Activated CD4-positive, alpha-beta T cell treated with anti-CD3 and anti-CD28 coated beads for 36 hours (primary cell): ENCODE data around the gene TMEM121. TPM values are rescaled to one million over a fixed set of nuclear protein-coding genes. Genes with fewer than 3 reads are reported as not detected.
"Not testable (repeated sequence)": the region's sequence is repeated elsewhere in the genome, so short reads cannot be mapped to it uniquely, and the experiment has no call there.

Experiments used
- ATAC-seq: fragments of 200-7000 bp; cut with Tn5 transposase; one replicate; pipeline ENCODE4 v1.10.0; 2021; ENCODE audit warnings: mild to moderate bottlenecking, moderate library complexity
- CTCF ChIA-PET: fragments of 350-600 bp; sonication (Branson Sonifier 250); formaldehyde crosslinking; loops from one replicate; lab custom pipeline; 2021; ENCODE audit warnings: antibody characterized with exemption; lab: Charles Lee
- POLR2A ChIA-PET: fragments of 350-600 bp; sonication (Branson Sonifier 250); formaldehyde crosslinking; loops from one replicate; lab custom pipeline; 2021; ENCODE audit warnings: antibody characterized with exemption, inconsistent platforms; lab: Charles Lee
- DNase-seq: peaks from one replicate; pipeline ENCODE4 v3.0.0-alpha.2; 2020
- H3K27ac Mint-ChIP-seq: one replicate; pipeline ENCODE4 v1.8.0; 2021; ENCODE audit warnings: mixed read lengths
- H3K27me3 Mint-ChIP-seq: one replicate; pipeline ENCODE4 v1.8.0; 2021; ENCODE audit warnings: mixed read lengths
- H3K36me3 Mint-ChIP-seq: one replicate; pipeline ENCODE4 v1.8.0; 2021; ENCODE audit warnings: low read depth, mixed read lengths
- H3K4me1 Mint-ChIP-seq: one replicate; pipeline ENCODE4 v1.8.0; 2021; ENCODE audit warnings: mixed read lengths
- H3K4me3 Mint-ChIP-seq: one replicate; pipeline ENCODE4 v1.8.0; 2021; ENCODE audit warnings: mild to moderate bottlenecking, moderate library complexity, mixed read lengths
- H3K9me3 Mint-ChIP-seq: one replicate; pipeline ENCODE4 v1.8.0; 2021; ENCODE audit warnings: low read depth, mixed read lengths
- intact Hi-C, 2 experiments: fragments of 100-400 bp; cut with DNase I in 1 of 2; cut with micrococcal nuclease in 1 of 2; formaldehyde crosslinking; loops; one replicate each; pipeline versions ENCODE4 v1.14.2 to v1.15.1; 2022 to 2024; cut with DNase I, micrococcal nuclease
- total RNA-seq, 2 experiments: library from RNA; stranded (reverse); gene quantifications; one replicate each; pipeline ENCODE4 v1.2.3, GENCODE V29; 2021

The TMEM121 gene
- total RNA-seq, 2 experiments from 2014 or later = 7.2 to 9.2 TPM

- H3K36me3 Mint-ChIP-seq, CTCF ChIA-PET, ATAC-seq, H3K4me1 Mint-ChIP-seq, POLR2A ChIA-PET, H3K27ac Mint-ChIP-seq, intact Hi-C loops, H3K4me3 Mint-ChIP-seq, DNase-seq, H3K27me3 Mint-ChIP-seq: not testable (repeated sequence)
- peaks cover 11% of the 10 kb centered on the region for H3K9me3 Mint-ChIP-seq
These were observed 39.0 kb downstream of the TMEM121 start for GRCh38 chr14:105565185-105565919.

- H3K27me3 Mint-ChIP-seq, H3K36me3 Mint-ChIP-seq, H3K27ac Mint-ChIP-seq, DNase-seq, CTCF ChIA-PET, ATAC-seq, POLR2A ChIA-PET, intact Hi-C loops, H3K4me3 Mint-ChIP-seq, H3K4me1 Mint-ChIP-seq: not testable (repeated sequence)
- peaks cover 16% of the 10 kb centered on the region for H3K9me3 Mint-ChIP-seq
These were observed 40.1 kb downstream of the TMEM121 start for GRCh38 chr14:105566248-105567163.

GRCh38 chr14:105567164-105568103 is 41.1 kb downstream of the TMEM121 start:
- H3K4me3 Mint-ChIP-seq, POLR2A ChIA-PET, DNase-seq, H3K4me1 Mint-ChIP-seq, ATAC-seq, H3K36me3 Mint-ChIP-seq, H3K27ac Mint-ChIP-seq, H3K27me3 Mint-ChIP-seq, CTCF ChIA-PET: not testable (repeated sequence)
- H3K9me3 Mint-ChIP-seq = peaks cover 16% of the 10 kb centered on the region
- intact Hi-C loops = loop anchor here in 1 of 2 experiments (2.0 kb wide), 1 partner anchor 121 kb away; no protein-coding TSS in a partner anchor

GRCh38 chr14:105568140-105568843 is 41.9 kb downstream of the TMEM121 start:
- H3K4me1 Mint-ChIP-seq, POLR2A ChIA-PET, H3K27me3 Mint-ChIP-seq, H3K4me3 Mint-ChIP-seq, H3K27ac Mint-ChIP-seq, DNase-seq, CTCF ChIA-PET, H3K36me3 Mint-ChIP-seq: not testable (repeated sequence)
- ATAC-seq = peak; percentile 57
- H3K9me3 Mint-ChIP-seq = peaks cover 13% of the 10 kb centered on the region
- intact Hi-C loops = loop anchor here in 1 of 2 experiments (2.0 kb wide), 1 partner anchor 121 kb away; no protein-coding TSS in a partner anchor

GRCh38 chr14:105568859-105569766 is 42.7 kb downstream of the TMEM121 start:
- intact Hi-C loops = loop anchor here in 1 of 2 experiments (2.0 kb wide), 1 partner anchor 120 kb away; no protein-coding TSS in a partner anchor
- Mint-ChIP-seq H3K4me3 (no peak overlapping the region), H3K27me3 (no peaks in the 10 kb centered on the region), H3K27ac (no peak overlapping the region), H3K36me3 (no peaks in the 10 kb centered on the region), H3K9me3 (peaks cover 13% of the 10 kb centered on the region), H3K4me1 (no peaks in the 10 kb centered on the region)
- CTCF ChIA-PET = no interaction called here
- ATAC-seq (no peak), DNase-seq (no peak)
- POLR2A ChIA-PET = no interaction called here

GRCh38 chr14:105570482-105570881 is 44.1 kb downstream of the TMEM121 start:
- no peak overlapping the region for H3K4me3 Mint-ChIP-seq
- ATAC-seq (no peak), DNase-seq (no peak)
- POLR2A ChIA-PET = no interaction called here
- H3K9me3 Mint-ChIP-seq = peaks cover 13% of the 10 kb centered on the region
- H3K4me1 Mint-ChIP-seq = no peaks in the 10 kb centered on the region
- no peak overlapping the region for H3K27ac Mint-ChIP-seq
- CTCF ChIA-PET = no interaction called here
- intact Hi-C loops = no loop called here
- H3K27me3 Mint-ChIP-seq = no peaks in the 10 kb centered on the region
- no peaks in the 10 kb centered on the region for H3K36me3 Mint-ChIP-seq

- H3K27ac Mint-ChIP-seq, POLR2A ChIA-PET, CTCF ChIA-PET, H3K4me1 Mint-ChIP-seq, intact Hi-C loops, H3K36me3 Mint-ChIP-seq, H3K27me3 Mint-ChIP-seq, H3K4me3 Mint-ChIP-seq, ATAC-seq, DNase-seq: not testable (repeated sequence)
- peaks cover 13% of the 10 kb centered on the region for H3K9me3 Mint-ChIP-seq
These were observed 45.0 kb downstream of the TMEM121 start for GRCh38 chr14:105571181-105571951.

GRCh38 chr14:105572063-105572462 is 45.7 kb downstream of the TMEM121 start:
- H3K36me3 Mint-ChIP-seq, DNase-seq, H3K27ac Mint-ChIP-seq, intact Hi-C loops, H3K27me3 Mint-ChIP-seq, H3K4me1 Mint-ChIP-seq, POLR2A ChIA-PET, ATAC-seq, H3K4me3 Mint-ChIP-seq, CTCF ChIA-PET: not testable (repeated sequence)
- H3K9me3 Mint-ChIP-seq = peaks cover 13% of the 10 kb centered on the region

GRCh38 chr14:105573841-105574240 is 47.5 kb downstream of the TMEM121 start:
- H3K27me3 Mint-ChIP-seq, intact Hi-C loops, H3K36me3 Mint-ChIP-seq, ATAC-seq, DNase-seq, H3K4me1 Mint-ChIP-seq, H3K4me3 Mint-ChIP-seq, POLR2A ChIA-PET, H3K27ac Mint-ChIP-seq, CTCF ChIA-PET: not testable (repeated sequence)
- H3K9me3 Mint-ChIP-seq = peaks cover 13% of the 10 kb centered on the region
